Upper lobe of left lung (tissue), 6 donors: ENCODE results near the gene FMO2. TPM values are rescaled to one million over a fixed set of nuclear protein-coding genes. Genes with fewer than 3 reads are reported as not detected.
A peak's percentile ranks its signal among the peaks of the same experiment; 100 is the strongest.

Experiments
- ATAC-seq, 2 donors: fragments of 200-7000 bp; cut with Tn5 transposase; one replicate each; pipeline ENCODE4 v1.9.1; 2022; ENCODE audit warnings: mild to moderate bottlenecking in 2 of 2, moderate library complexity in 2 of 2; ENCODE audit not compliant: low FRiP score in 2 of 2
- DNase-seq, 2 donors: peaks; one replicate each; pipeline ENCODE4 v3.0.0-alpha.2; 2019 to 2020
- H3K27ac ChIP-seq, 4 donors: fragments of 200-600 bp; sonication (generic); one replicate each; pipeline ENCODE4 v1.5.1; 2016 to 2019
- H3K27me3 ChIP-seq, 4 donors: fragments of 200-600 bp; sonication (generic); one replicate each; pipeline ENCODE4 v1.5.1; 2017 to 2019
- H3K36me3 ChIP-seq, 4 donors: fragments of 200-600 bp; sonication (generic); one replicate each; pipeline ENCODE4 v1.5.1; 2016 to 2019
- H3K4me1 ChIP-seq, 4 donors: fragments of 200-600 bp; sonication (generic); one replicate each; pipeline ENCODE4 v1.5.1; 2018 to 2019
- H3K4me3 ChIP-seq, 4 donors: fragments of 200-600 bp; sonication (generic); one replicate each; pipeline ENCODE4 v1.5.1; 2017 to 2019; ENCODE audit warnings: mild to moderate bottlenecking in 2 of 4, moderate library complexity in 1 of 4
- H3K9me3 ChIP-seq, 4 donors: fragments of 200-600 bp; sonication (generic); one replicate each; pipeline ENCODE4 v1.5.1; 2018 to 2019
- EP300 ChIP-seq, 4 donors: sonication (generic); formaldehyde crosslinking; IDR thresholded peaks; one replicate each; pipeline ENCODE4 v1.5.1; 2017; ENCODE audit warnings: antibody characterized with exemption in 4 of 4, control low read depth in 2 of 4
- POLR2A ChIP-seq, 4 donors: fragments of 450-650 bp; IDR thresholded peaks; one replicate each; pipeline ENCODE4 v1.5.1; 2016 to 2017; ENCODE audit warnings: antibody characterized with exemption in 4 of 4, mild to moderate bottlenecking in 2 of 4
- POLR2AphosphoS5 ChIP-seq, 2 donors: sonication (generic); formaldehyde crosslinking; IDR thresholded peaks; one replicate each; pipeline ENCODE4 v1.5.1; 2017; ENCODE audit warnings: antibody characterized with exemption in 2 of 2
- WGBS, 2 donors: methylation state at CpG; one replicate each; pipeline ENCODE4 v1.1.5; 2017 to 2018; 5-methylcytosine and 5-hydroxymethylcytosine counted together
- total RNA-seq, 6 donors: library from RNA; depleted of rRNA in 4 of 6; stranded (reverse); fragments of >200 nt in 4 of 6; gene quantifications; one replicate each; pipeline versions ENCODE4 v1.1.0 to v1.2.1, GENCODE V29; 2016 to 2021
- TF ChIP-seq, protein P1 (sequence below), 6 experiments: fragments of 450-650 bp in 4 of 6; fragments of 200-600 bp in 2 of 6; sonication (generic) in 2 of 6; IDR thresholded peaks; one replicate each; pipeline ENCODE4 v1.5.1; 2016 to 2019; ENCODE audit warnings: antibody characterized with exemption in 6 of 6
- donor health status: DM: no; HTN: no; CAD: no; lungs with moderate emphysema.
- donor health status: DM: no; HTN: yes; CAD: no; lungs with severe emphysema.

FMO2 gene
- total RNA-seq, 6 donors from 2014 or later, result 118 to 259 (median 169) TPM

DNA sequence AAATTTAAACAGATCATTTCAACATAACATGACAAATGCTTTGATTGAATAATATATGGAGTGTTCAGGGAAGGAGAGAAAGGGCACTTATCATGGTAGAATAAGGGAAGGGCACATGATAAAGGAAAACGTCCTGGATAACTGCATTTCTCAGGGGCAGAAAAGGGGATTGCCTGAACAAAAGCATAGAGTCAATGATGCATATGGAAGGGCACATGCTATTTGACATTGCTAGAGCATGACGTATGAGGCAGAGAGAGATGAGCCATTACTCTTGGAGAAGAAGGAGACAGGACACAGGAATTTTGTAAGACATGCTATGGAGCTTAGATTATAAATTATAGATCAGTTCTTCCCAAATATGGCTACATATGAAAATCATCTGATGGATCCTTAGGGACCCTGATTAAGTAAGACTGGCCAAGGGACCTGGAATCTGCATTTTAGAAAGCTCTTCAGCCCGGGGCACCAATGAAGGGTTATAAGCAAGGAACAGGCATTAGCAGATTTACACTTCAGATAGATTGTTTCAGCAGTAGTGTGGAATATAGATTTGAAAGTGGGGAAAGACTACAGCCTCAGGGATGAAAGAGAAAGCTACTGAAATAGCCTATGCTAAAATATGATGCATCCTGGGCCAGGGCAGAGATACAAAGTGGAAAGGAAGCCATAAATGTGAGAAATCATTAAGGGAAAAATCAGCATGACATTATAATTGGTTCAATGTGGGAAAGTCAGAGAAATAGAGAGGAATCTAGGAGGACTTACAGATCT lies 21.3 kb downstream of the FMO2 start:
- ATAC-seq (no peak), DNase-seq (no peak)
- no peak for TF ChIP-seq EP300 (IDR thresholded peaks at IDR 0.05)
- Histone ChIP-seq H3K4me1 (peaks cover 0 to 16% (median 1%) of the 10 kb centered on the region in 4 donors), H3K27me3 (no peaks in the 10 kb centered on the region), H3K9me3 (no peaks in the 10 kb centered on the region), H3K4me3 (no peak overlapping the region), H3K36me3 (peaks cover 0 to 30% (median 2%) of the 10 kb centered on the region in 4 donors), H3K27ac (peak overlapping the region in 1 of 4 donors; percentile 14)
- 63 to 70% methylated on average over 3 of the region's 3 CpGs for WGBS, 2 donors

GRCh38 chr1:171206978-171207355 lies 21.9 kb downstream of the FMO2 start:
- no peak overlapping the region for H3K4me3 ChIP-seq
- 90 to 100% methylated on average over 1 of the region's 1 CpG for WGBS, 2 donors
- no peak for TF ChIP-seq POLR2AphosphoS5 (IDR thresholded peaks at IDR 0.05)
- no peak for TF ChIP-seq POLR2A (IDR thresholded peaks at IDR 0.05)
- TF ChIP-seq, protein P1, sequence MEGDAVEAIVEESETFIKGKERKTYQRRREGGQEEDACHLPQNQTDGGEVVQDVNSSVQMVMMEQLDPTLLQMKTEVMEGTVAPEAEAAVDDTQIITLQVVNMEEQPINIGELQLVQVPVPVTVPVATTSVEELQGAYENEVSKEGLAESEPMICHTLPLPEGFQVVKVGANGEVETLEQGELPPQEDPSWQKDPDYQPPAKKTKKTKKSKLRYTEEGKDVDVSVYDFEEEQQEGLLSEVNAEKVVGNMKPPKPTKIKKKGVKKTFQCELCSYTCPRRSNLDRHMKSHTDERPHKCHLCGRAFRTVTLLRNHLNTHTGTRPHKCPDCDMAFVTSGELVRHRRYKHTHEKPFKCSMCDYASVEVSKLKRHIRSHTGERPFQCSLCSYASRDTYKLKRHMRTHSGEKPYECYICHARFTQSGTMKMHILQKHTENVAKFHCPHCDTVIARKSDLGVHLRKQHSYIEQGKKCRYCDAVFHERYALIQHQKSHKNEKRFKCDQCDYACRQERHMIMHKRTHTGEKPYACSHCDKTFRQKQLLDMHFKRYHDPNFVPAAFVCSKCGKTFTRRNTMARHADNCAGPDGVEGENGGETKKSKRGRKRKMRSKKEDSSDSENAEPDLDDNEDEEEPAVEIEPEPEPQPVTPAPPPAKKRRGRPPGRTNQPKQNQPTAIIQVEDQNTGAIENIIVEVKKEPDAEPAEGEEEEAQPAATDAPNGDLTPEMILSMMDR (IDR thresholded peaks at IDR 0.05), result no peak
- no peak for TF ChIP-seq EP300 (IDR thresholded peaks at IDR 0.05)
- H3K9me3 ChIP-seq, result no peaks in the 10 kb centered on the region
- H3K4me1 ChIP-seq, result peaks cover 0 to 16% (median 1%) of the 10 kb centered on the region in 4 donors
- H3K27ac ChIP-seq, result peak overlapping the region in 1 of 4 donors; percentile 14
- H3K27me3 ChIP-seq, result no peaks in the 10 kb centered on the region
- H3K36me3 ChIP-seq, result peaks cover 0 to 30% (median 2%) of the 10 kb centered on the region in 4 donors
- ATAC-seq (peak in 1 of 2 donors; percentile 75), DNase-seq (no peak)

DNA sequence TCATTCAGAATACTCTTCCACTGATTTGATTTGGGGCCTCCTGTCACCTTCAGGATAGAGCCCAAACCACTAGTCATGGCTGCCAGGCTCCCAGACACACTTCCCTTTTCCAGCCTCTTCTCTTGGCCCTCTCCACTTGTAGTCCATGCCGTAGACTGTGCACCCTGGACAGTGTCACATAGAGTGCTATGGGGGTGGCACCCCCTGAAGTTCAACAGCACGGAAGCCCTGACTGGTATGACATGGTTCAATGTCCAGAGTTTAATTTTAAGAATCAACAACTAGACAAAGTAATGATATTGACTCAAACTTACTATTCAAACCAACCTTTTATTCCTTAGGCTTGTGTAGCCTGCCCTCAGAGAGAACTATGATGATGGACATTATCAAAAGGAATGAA lies 22.3 kb downstream of the FMO2 start:
- peaks cover 0 to 16% (median 1%) of the 10 kb centered on the region in 4 donors for H3K4me1 ChIP-seq
- no peaks in the 10 kb centered on the region for H3K27me3 ChIP-seq
- no peak for TF ChIP-seq POLR2A (IDR thresholded peaks at IDR 0.05)
- TF ChIP-seq, protein P1 (IDR thresholded peaks at IDR 0.05), result no peak
- no peak for TF ChIP-seq EP300 (IDR thresholded peaks at IDR 0.05)
- TF ChIP-seq POLR2AphosphoS5 (IDR thresholded peaks at IDR 0.05), result no peak
- peaks cover 0 to 30% (median 2%) of the 10 kb centered on the region in 4 donors for H3K36me3 ChIP-seq
- WGBS, 2 donors, result 58 to 92% methylated on average over 2 of the region's 2 CpGs
- no peaks in the 10 kb centered on the region for H3K9me3 ChIP-seq
- no peak for DNase-seq
- peak; percentile 23 to 55 for ATAC-seq
- no peak overlapping the region for H3K4me3 ChIP-seq
- peak overlapping the region in 1 of 4 donors; percentile 14 for H3K27ac ChIP-seq

DNA sequence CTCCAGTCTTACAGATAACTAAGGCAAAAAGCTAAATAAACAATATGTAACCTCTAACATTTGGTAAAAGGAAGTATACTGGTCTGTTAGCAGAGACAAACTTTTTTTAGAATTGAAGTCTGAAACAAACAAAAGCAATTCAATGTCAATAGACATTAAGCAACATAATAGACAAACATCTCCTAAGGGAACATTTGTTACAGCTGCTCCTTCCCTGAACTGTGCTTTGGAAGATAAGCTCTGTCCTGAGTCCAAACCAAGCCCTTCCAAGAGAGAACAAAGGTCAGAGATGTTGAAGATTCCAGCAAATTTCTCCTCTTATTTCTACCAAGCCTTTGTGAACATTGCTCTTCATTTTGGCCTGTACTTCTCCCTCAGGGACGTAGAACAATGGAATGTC lies 25.3 kb downstream of the FMO2 start:
- H3K27me3 ChIP-seq, result no peaks in the 10 kb centered on the region
- peak in 1 of 2 donors; percentile 16 for ATAC-seq
- H3K9me3 ChIP-seq, result no peaks in the 10 kb centered on the region
- peaks cover 0 to 16% (median 1%) of the 10 kb centered on the region in 4 donors for H3K4me1 ChIP-seq
- DNase-seq, result no peak
- H3K36me3 ChIP-seq, result peaks cover 0 to 25% (median 2%) of the 10 kb centered on the region in 4 donors
- TF ChIP-seq POLR2AphosphoS5 (IDR thresholded peaks at IDR 0.05) (no peak), EP300 (IDR thresholded peaks at IDR 0.05) (no peak), POLR2A (IDR thresholded peaks at IDR 0.05) (no peak)
- TF ChIP-seq, protein P1 (IDR thresholded peaks at IDR 0.05), result no peak
- H3K27ac ChIP-seq, result peak overlapping the region in 1 of 4 donors; percentile 4
- 29 to 42% methylated on average over 1 of the region's 1 CpG for WGBS, 2 donors
- no peak overlapping the region for H3K4me3 ChIP-seq

DNA sequence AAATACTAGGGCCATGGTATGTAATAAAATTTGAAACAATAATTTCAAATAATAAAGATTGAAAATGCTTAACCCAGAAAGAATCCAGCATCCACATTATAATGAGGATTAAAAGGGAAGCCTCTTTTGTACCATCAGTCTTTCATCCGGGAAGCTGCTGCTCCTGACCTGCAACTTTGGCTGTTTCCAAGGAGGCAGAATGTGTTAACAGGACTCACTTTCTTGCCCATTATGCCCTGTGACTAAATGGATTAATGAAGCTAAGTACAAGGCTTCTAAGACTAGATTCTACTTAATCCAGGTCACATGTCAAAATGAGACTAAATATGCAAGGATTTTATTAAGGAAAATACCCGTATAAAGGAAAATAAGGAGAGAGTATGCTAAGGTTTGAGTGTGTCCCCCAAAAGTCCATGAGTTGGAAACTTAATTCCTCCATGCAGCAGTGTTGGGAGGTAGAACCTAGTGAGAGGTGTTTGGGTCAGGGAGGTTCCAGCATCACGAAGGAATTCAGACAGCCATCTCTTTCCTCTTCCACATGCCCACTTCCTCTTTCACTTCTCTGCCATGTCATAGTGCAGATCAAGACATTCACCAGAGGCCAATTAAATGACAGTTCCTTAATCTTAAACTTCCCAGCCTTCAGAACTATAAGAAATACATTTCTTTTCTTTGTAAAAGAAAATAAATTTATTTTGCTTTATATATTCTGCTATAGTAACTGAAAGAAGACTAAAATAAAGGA lies 27.7 kb downstream of the FMO2 start:
- ATAC-seq, result peak in 1 of 2 donors; percentile 68
- no peak for DNase-seq
- WGBS, 2 donors, result 68 to 76% methylated on average over 3 of the region's 3 CpGs
- H3K27ac ChIP-seq, result peak overlapping the region in 1 of 4 donors; percentile 5
- no peaks in the 10 kb centered on the region for H3K27me3 ChIP-seq
- no peaks in the 10 kb centered on the region for H3K9me3 ChIP-seq
- TF ChIP-seq, protein P1 (IDR thresholded peaks at IDR 0.05), result no peak
- TF ChIP-seq POLR2AphosphoS5 (IDR thresholded peaks at IDR 0.05), result no peak
- no peak for TF ChIP-seq EP300 (IDR thresholded peaks at IDR 0.05)
- no peak for TF ChIP-seq POLR2A (IDR thresholded peaks at IDR 0.05)
- no peak overlapping the region for H3K4me3 ChIP-seq
- peaks cover 0 to 11% (median 1%) of the 10 kb centered on the region in 4 donors for H3K4me1 ChIP-seq
- H3K36me3 ChIP-seq, result peaks cover 0 to 5% (median 0%) of the 10 kb centered on the region in 4 donors
